Endothelial cell of umbilical vein (primary cell): ENCODE measurements around the gene ANG. TPM values are rescaled to one million over a fixed set of nuclear protein-coding genes. Genes with fewer than 3 reads are reported as not detected.

Source experiments
- BruUV-seq: library from RNA; stranded (reverse); fragments of 400-500 nt; replicated peaks from 2 replicates; lab custom pipeline; 2021; lab: Mats Ljungman, UMichigan
- CTCF ChIA-PET: fragments of 300-600, 350-600 bp; sonication (Branson Sonifier 250); formaldehyde crosslinking; loops from one replicate; lab custom pipeline; 2021; ENCODE audit warnings: antibody characterized with exemption, inconsistent platforms; lab: Charles Lee
- POLR2A ChIA-PET: fragments of 300-600, 350-600 bp; sonication (Branson Sonifier 250); formaldehyde crosslinking; loops from one replicate; lab custom pipeline; 2021; ENCODE audit warnings: antibody characterized with exemption, inconsistent platforms; lab: Charles Lee
- DNase-seq: peaks from one replicate; pipeline ENCODE4 v3.0.0-alpha.2; 2011; ENCODE audit warnings: low read depth, low spot score
- FAIRE-seq: peaks from 2 replicates; lab custom pipeline; 2011; peaks lifted over from hg19 to GRCh38; lab: Jason Lieb, UNC
- H2AFZ ChIP-seq: 2 replicates; pipeline ENCODE4 v1.6.0; 2012; ENCODE audit warnings: low read depth, low read length, control low read depth, inconsistent platforms
- H3K27ac ChIP-seq: 2 replicates; pipeline ENCODE4 v1.5.1; 2011; ENCODE audit warnings: low read depth, mild to moderate bottlenecking, control low read depth, low read length, moderate library complexity; ENCODE audit not compliant: insufficient read depth
- H3K27me3 ChIP-seq, 2 experiments: 2 replicates each; pipeline versions ENCODE4 v1.6.0 to v1.6.1; 2011; ENCODE audit warnings: low read length in 2 of 2, mixed read lengths in 1 of 2; ENCODE audit not compliant: control insufficient read depth in 2 of 2, insufficient read depth in 2 of 2
- H3K36me3 ChIP-seq, 2 experiments: 2 replicates in 1 of 2; 3 replicates in 1 of 2; pipeline ENCODE4 v1.5.1; 2011; ENCODE audit warnings: low read length in 2 of 2, mild to moderate bottlenecking in 1 of 2, moderate library complexity in 1 of 2; ENCODE audit not compliant: control insufficient read depth in 2 of 2, insufficient read depth in 2 of 2; ENCODE audit errors: extremely low read depth in 1 of 2
- H3K4me1 ChIP-seq: 3 replicates; pipeline ENCODE4 v1.5.1; 2011; ENCODE audit warnings: mild to moderate bottlenecking, low read length; ENCODE audit not compliant: control insufficient read depth, insufficient read depth; ENCODE audit errors: extremely low read depth
- H3K4me2 ChIP-seq: 2 replicates; pipeline ENCODE4 v1.6.1; 2011; ENCODE audit warnings: low read length, control low read depth, mixed read lengths; ENCODE audit not compliant: insufficient read depth
- H3K4me3 ChIP-seq, 3 experiments: fragments of 200-600 bp in 1 of 3; sonication (generic), shearing (Covaris generic) in 1 of 3; replicated peaks in 1 of 3; 2 replicates each; pipeline ENCODE4 v1.5.1; 2011 to 2016; ENCODE audit warnings: control low read depth in 3 of 3, low read length in 3 of 3, mild to moderate bottlenecking in 2 of 3, inconsistent platforms in 1 of 3, low read depth in 1 of 3, moderate library complexity in 1 of 3; ENCODE audit not compliant: insufficient read depth in 1 of 3
- H3K79me2 ChIP-seq: 2 replicates; pipeline ENCODE4 v1.6.0; 2012; ENCODE audit warnings: low read length, inconsistent platforms; ENCODE audit not compliant: control insufficient read depth, insufficient read depth
- H3K9ac ChIP-seq: replicated peaks from 2 replicates; pipeline ENCODE3; 2011; ENCODE audit warnings: low read length, control low read depth; ENCODE audit not compliant: insufficient read depth; ENCODE audit errors: extremely low read depth
- H3K9me1 ChIP-seq: replicated peaks from 3 replicates; pipeline ENCODE4 v1.6.0; 2011; ENCODE audit warnings: mild to moderate bottlenecking, low read length; ENCODE audit not compliant: control insufficient read depth, insufficient read depth; ENCODE audit errors: extremely low read depth
- H3K9me3 ChIP-seq: replicated peaks from 2 replicates; pipeline ENCODE4 v1.5.1; 2012; ENCODE audit warnings: low read length, inconsistent platforms; ENCODE audit not compliant: control insufficient read depth, insufficient read depth
- H4K20me1 ChIP-seq: replicated peaks from 2 replicates; pipeline ENCODE3; 2011; ENCODE audit warnings: mild to moderate bottlenecking, low read length; ENCODE audit not compliant: control insufficient read depth, insufficient read depth; ENCODE audit errors: extremely low read depth
- EZH2 ChIP-seq: IDR thresholded peaks from 2 replicates; pipeline ENCODE4 v1.6.1; 2012; ENCODE audit warnings: borderline replicate concordance, low read depth, mild to moderate bottlenecking, moderate library complexity, low read length, inconsistent platforms; ENCODE audit not compliant: severe bottlenecking
- FOS ChIP-seq: IDR thresholded peaks from 2 replicates; pipeline ENCODE4 v1.6.1; 2011; ENCODE audit warnings: mild to moderate bottlenecking, low read length, moderate library complexity, borderline replicate concordance; ENCODE audit not compliant: insufficient read depth
- GATA2 ChIP-seq: IDR thresholded peaks from 2 replicates; pipeline ENCODE4 v1.7.0; 2011; ENCODE audit warnings: low read depth, mild to moderate bottlenecking, moderate library complexity, mixed read lengths, low read length; ENCODE audit not compliant: insufficient read length, insufficient read depth
- JUN ChIP-seq: IDR thresholded peaks from 2 replicates; pipeline ENCODE4 v1.6.1; 2011; ENCODE audit warnings: borderline replicate concordance, low read depth; ENCODE audit not compliant: insufficient read length, insufficient read depth
- MAX ChIP-seq: IDR thresholded peaks from 2 replicates; pipeline ENCODE4 v1.6.1; 2011; ENCODE audit not compliant: insufficient read depth, insufficient read length
- MYC ChIP-seq: IDR thresholded peaks from one replicate; pipeline ENCODE4 v1.6.1; 2011; ENCODE audit warnings: mild to moderate bottlenecking, low read depth, low read length
- POLR2A ChIP-seq: IDR thresholded peaks from 2 replicates; pipeline ENCODE4 v1.6.1; 2012; ENCODE audit warnings: low read depth, mild to moderate bottlenecking, control low read depth, low read length
- POLR2AphosphoS5 ChIP-seq: IDR thresholded peaks from 2 replicates; pipeline ENCODE4 v1.6.1; 2012; ENCODE audit warnings: low read depth, mild to moderate bottlenecking, control low read depth, low read length, moderate library complexity; ENCODE audit not compliant: insufficient read depth
- dilution Hi-C: fragments of 300-500 bp; cut with MboI; formaldehyde crosslinking; loops from one replicate; pipeline ENCODE4 v1.15.0; 2019; ENCODE audit warnings: low sequenced_read_pairs; ENCODE audit not compliant: extremely low pct_ligation_motif_present
- intact Hi-C: fragments of 100-400 bp; cut with micrococcal nuclease; formaldehyde crosslinking; loops from one replicate; pipeline ENCODE4 v1.10.0; 2022
- polyA plus RNA-seq, 4 experiments: library from polyadenylated mRNA; depleted of rRNA in 3 of 4; stranded (reverse) in 3 of 4; unstranded in 1 of 4; fragments of >200 nt; gene quantifications; 2 replicates each; pipeline versions ENCODE4 v1.2.1 to v1.2.3, GENCODE V29; 2011 to 2012; ENCODE audit warnings: missing spikeins in 1 of 4
- total RNA-seq: library from RNA; stranded (reverse); gene quantifications from 2 replicates; pipeline ENCODE4 v1.2.3, GENCODE V29; 2021
- TF ChIP-seq, protein P1 (sequence below), 2 donors: IDR thresholded peaks; 1 replicate in 1 of 2; 2 replicates in 1 of 2; pipeline ENCODE4 v1.5.1; 2011; ENCODE audit warnings: low read length in 2 of 2, mild to moderate bottlenecking in 2 of 2, moderate library complexity in 2 of 2, control low read depth in 1 of 2, inconsistent platforms in 1 of 2, low read depth in 1 of 2; ENCODE audit not compliant: insufficient read depth in 1 of 2; ENCODE audit errors: extremely low read depth in 1 of 2

Gene ANG
- total and polyA plus RNA-seq, 2 donors (not counting 3 experiments of a cell fraction or from before 2014, with no cell fraction given) = 6.2 to 11.2 TPM

- no peaks in the 10 kb centered on the region for H3K79me2 ChIP-seq
- no peak overlapping the region for H3K9ac ChIP-seq
- intact Hi-C loops = loop anchor here (10.0 kb wide), 1 partner anchor 157 kb away; no protein-coding TSS in a partner anchor
- no peak overlapping the region for H3K27ac ChIP-seq
- no peak overlapping the region for H2AFZ ChIP-seq
- no peaks in the 10 kb centered on the region for H4K20me1 ChIP-seq
- H3K4me2 ChIP-seq = no peak overlapping the region
- no peaks in the 10 kb centered on the region for H3K27me3 ChIP-seq
- TF ChIP-seq EZH2 (no peak), GATA2 (no peak), FOS (no peak), POLR2A (no peak), JUN (no peak), MAX (no peak), POLR2AphosphoS5 (no peak), MYC (no peak)
- TF ChIP-seq, protein P1, sequence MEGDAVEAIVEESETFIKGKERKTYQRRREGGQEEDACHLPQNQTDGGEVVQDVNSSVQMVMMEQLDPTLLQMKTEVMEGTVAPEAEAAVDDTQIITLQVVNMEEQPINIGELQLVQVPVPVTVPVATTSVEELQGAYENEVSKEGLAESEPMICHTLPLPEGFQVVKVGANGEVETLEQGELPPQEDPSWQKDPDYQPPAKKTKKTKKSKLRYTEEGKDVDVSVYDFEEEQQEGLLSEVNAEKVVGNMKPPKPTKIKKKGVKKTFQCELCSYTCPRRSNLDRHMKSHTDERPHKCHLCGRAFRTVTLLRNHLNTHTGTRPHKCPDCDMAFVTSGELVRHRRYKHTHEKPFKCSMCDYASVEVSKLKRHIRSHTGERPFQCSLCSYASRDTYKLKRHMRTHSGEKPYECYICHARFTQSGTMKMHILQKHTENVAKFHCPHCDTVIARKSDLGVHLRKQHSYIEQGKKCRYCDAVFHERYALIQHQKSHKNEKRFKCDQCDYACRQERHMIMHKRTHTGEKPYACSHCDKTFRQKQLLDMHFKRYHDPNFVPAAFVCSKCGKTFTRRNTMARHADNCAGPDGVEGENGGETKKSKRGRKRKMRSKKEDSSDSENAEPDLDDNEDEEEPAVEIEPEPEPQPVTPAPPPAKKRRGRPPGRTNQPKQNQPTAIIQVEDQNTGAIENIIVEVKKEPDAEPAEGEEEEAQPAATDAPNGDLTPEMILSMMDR (IDR thresholded peaks at IDR 0.05; ENCODE audit: extremely low read depth in 1 of 2, insufficient read depth in 1 of 2, low read depth in 1 of 2, low read length in 2 of 2) = no peak
- BruUV-seq = no TSS peak
- DNase-seq (no peak), FAIRE-seq (no peak)
- H3K9me3 ChIP-seq = no peaks in the 10 kb centered on the region
- ChIA-PET POLR2A (no interaction called here), CTCF (interaction anchor here (0.9 to 3.2 kb wide), 5 partner anchors 23 to 164 kb away, joined by 3 to 34 read pairs (median 18); no protein-coding TSS in a partner anchor)
- dilution Hi-C loops = no loop called here
- peaks cover 7% of the 10 kb centered on the region for H3K4me1 ChIP-seq
- H3K4me3 ChIP-seq = no peak overlapping the region
- no peaks in the 10 kb centered on the region for H3K9me1 ChIP-seq
- H3K36me3 ChIP-seq = no peaks in the 10 kb centered on the region
These were observed 3.7 kb downstream of the ANG start for GRCh38 chr14:20692116-20692751.
